Measurements from ENCODE around the gene PNPO. TPM values are rescaled to one million over a fixed set of nuclear protein-coding genes. Genes with fewer than 3 reads are reported as not detected.

The PNPO gene
- total and polyA plus RNA-seq, 2 of the 13 experiments (the other 11 are each of a cell fraction or from before 2014, with no cell fraction given) = 47.9 to 63.3 TPM

DNA sequence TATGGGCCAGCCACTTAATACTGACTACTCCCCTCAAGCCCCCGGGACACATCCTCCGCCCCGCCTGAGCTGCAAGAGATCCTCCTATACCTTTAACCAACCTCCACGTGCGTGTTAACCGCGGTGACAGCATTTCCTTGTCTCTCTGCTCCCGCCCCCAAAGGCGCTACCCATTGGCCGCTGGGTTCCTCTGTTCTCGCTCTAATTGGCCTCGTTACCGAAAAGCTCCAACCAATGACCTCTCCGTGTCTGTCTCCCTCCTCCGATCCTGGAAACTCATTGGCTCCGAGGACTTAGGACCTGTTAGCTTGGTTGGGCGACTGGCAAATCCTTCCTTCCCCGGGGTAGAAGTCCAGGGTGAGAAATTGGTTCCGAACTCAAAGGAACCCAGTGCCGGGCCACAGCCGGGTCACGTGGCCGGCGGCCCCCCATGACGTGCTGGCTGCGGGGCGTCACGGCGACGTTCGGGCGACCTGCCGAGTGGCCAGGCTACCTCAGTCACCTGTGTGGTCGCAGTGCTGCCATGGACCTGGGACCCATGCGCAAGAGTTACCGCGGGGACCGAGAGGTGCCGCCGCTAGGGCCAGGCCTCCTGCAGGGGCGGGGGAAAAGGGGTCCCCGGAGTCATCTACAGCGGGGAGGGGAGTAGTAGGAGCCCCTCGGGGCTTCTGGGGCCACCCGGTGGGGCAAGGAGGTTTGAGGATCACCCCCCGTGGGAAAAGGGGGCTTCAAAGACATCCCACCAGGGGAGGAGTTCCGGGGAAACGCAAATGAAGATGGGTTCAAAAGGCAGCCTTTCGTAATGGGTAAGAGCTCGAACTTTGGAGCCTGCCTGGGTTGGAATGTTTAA is at the start of gene PNPO (continued):
- TF ChIP-seq, protein P1, sequence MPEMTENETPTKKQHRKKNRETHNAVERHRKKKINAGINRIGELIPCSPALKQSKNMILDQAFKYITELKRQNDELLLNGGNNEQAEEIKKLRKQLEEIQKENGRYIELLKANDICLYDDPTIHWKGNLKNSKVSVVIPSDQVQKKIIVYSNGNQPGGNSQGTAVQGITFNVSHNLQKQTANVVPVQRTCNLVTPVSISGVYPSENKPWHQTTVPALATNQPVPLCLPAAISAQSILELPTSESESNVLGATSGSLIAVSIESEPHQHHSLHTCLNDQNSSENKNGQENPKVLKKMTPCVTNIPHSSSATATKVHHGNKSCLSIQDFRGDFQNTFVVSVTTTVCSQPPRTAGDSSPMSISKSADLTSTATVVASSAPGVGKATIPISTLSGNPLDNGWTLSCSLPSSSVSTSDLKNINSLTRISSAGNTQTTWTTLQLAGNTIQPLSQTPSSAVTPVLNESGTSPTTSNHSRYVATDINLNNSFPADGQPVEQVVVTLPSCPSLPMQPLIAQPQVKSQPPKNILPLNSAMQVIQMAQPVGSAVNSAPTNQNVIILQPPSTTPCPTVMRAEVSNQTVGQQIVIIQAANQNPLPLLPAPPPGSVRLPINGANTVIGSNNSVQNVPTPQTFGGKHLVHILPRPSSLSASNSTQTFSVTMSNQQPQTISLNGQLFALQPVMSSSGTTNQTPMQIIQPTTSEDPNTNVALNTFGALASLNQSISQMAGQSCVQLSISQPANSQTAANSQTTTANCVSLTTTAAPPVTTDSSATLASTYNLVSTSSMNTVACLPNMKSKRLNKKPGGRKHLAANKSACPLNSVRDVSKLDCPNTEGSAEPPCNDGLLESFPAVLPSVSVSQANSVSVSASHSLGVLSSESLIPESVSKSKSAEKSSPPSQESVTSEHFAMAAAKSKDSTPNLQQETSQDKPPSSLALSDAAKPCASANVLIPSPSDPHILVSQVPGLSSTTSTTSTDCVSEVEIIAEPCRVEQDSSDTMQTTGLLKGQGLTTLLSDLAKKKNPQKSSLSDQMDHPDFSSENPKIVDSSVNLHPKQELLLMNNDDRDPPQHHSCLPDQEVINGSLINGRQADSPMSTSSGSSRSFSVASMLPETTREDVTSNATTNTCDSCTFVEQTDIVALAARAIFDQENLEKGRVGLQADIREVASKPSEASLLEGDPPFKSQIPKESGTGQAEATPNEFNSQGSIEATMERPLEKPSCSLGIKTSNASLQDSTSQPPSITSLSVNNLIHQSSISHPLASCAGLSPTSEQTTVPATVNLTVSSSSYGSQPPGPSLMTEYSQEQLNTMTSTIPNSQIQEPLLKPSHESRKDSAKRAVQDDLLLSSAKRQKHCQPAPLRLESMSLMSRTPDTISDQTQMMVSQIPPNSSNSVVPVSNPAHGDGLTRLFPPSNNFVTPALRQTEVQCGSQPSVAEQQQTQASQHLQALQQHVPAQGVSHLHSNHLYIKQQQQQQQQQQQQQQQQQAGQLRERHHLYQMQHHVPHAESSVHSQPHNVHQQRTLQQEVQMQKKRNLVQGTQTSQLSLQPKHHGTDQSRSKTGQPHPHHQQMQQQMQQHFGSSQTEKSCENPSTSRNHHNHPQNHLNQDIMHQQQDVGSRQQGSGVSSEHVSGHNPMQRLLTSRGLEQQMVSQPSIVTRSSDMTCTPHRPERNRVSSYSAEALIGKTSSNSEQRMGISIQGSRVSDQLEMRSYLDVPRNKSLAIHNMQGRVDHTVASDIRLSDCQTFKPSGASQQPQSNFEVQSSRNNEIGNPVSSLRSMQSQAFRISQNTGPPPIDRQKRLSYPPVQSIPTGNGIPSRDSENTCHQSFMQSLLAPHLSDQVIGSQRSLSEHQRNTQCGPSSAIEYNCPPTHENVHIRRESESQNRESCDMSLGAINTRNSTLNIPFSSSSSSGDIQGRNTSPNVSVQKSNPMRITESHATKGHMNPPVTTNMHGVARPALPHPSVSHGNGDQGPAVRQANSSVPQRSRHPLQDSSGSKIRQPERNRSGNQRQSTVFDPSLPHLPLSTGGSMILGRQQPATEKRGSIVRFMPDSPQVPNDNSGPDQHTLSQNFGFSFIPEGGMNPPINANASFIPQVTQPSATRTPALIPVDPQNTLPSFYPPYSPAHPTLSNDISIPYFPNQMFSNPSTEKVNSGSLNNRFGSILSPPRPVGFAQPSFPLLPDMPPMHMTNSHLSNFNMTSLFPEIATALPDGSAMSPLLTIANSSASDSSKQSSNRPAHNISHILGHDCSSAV (CRISPR knock-in tag; IDR thresholded peaks at IDR 0.05; ENCODE audit: borderline replicate concordance) = peak; percentile 67; the same call in 1 of the 2 replicates
- TF ChIP-seq, protein P2, sequence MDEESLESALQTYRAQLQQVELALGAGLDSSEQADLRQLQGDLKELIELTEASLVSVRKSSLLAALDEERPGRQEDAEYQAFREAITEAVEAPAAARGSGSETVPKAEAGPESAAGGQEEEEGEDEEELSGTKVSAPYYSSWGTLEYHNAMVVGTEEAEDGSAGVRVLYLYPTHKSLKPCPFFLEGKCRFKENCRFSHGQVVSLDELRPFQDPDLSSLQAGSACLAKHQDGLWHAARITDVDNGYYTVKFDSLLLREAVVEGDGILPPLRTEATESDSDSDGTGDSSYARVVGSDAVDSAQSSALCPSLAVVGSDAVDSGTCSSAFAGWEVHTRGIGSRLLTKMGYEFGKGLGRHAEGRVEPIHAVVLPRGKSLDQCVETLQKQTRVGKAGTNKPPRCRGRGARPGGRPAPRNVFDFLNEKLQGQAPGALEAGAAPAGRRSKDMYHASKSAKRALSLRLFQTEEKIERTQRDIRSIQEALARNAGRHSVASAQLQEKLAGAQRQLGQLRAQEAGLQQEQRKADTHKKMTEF (CRISPR knock-in tag; IDR thresholded peaks at IDR 0.05) = peak; percentile 95
- TF ChIP-seq ZNF10 (CRISPR knock-in tag; IDR thresholded peaks at IDR 0.05; ENCODE audit: borderline replicate concordance, low read depth) (no peak), U2AF2 (IDR thresholded peaks at IDR 0.05; ENCODE audit: low read depth, low read length) (no peak), SALL2 (CRISPR knock-in tag; IDR thresholded peaks at IDR 0.05) (peak; percentile 76; the same call in 1 of the 2 replicates), CREB3 (CRISPR knock-in tag; IDR thresholded peaks at IDR 0.05) (peak; percentile 91), ZNF672 (CRISPR knock-in tag; IDR thresholded peaks at IDR 0.05) (no peak), NFE2L1 (CRISPR knock-in tag; IDR thresholded peaks at IDR 0.05; ENCODE audit: borderline replicate concordance) (no peak), ZNF83 (CRISPR knock-in tag; IDR thresholded peaks at IDR 0.05; ENCODE audit: borderline replicate concordance) (peak; percentile 51; the same call in 1 of the 2 replicates), REL (CRISPR knock-in tag; conservative IDR thresholded peaks at IDR 0.05) (peak; percentile 95)
- TF ChIP-seq, protein P3, sequence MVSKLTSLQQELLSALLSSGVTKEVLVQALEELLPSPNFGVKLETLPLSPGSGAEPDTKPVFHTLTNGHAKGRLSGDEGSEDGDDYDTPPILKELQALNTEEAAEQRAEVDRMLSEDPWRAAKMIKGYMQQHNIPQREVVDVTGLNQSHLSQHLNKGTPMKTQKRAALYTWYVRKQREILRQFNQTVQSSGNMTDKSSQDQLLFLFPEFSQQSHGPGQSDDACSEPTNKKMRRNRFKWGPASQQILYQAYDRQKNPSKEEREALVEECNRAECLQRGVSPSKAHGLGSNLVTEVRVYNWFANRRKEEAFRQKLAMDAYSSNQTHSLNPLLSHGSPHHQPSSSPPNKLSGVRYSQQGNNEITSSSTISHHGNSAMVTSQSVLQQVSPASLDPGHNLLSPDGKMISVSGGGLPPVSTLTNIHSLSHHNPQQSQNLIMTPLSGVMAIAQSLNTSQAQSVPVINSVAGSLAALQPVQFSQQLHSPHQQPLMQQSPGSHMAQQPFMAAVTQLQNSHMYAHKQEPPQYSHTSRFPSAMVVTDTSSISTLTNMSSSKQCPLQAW (CRISPR knock-in tag; IDR thresholded peaks at IDR 0.05) = peak; percentile 93
- TF ChIP-seq, protein P4, sequence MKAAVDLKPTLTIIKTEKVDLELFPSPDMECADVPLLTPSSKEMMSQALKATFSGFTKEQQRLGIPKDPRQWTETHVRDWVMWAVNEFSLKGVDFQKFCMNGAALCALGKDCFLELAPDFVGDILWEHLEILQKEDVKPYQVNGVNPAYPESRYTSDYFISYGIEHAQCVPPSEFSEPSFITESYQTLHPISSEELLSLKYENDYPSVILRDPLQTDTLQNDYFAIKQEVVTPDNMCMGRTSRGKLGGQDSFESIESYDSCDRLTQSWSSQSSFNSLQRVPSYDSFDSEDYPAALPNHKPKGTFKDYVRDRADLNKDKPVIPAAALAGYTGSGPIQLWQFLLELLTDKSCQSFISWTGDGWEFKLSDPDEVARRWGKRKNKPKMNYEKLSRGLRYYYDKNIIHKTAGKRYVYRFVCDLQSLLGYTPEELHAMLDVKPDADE (CRISPR knock-in tag; IDR thresholded peaks at IDR 0.05) = 0 out of 2 replicates have a peak, but pooled peaks have one; percentile 85
